ENCODE measurements around the gene GFY. TPM values are rescaled to one million over a fixed set of nuclear protein-coding genes. Genes with fewer than 3 reads are reported as not detected.

The GFY gene
- total and polyA plus RNA-seq, 2 donors (not counting 3 experiments of a cell fraction or from before 2014, with no cell fraction given), result not detected

DNA sequence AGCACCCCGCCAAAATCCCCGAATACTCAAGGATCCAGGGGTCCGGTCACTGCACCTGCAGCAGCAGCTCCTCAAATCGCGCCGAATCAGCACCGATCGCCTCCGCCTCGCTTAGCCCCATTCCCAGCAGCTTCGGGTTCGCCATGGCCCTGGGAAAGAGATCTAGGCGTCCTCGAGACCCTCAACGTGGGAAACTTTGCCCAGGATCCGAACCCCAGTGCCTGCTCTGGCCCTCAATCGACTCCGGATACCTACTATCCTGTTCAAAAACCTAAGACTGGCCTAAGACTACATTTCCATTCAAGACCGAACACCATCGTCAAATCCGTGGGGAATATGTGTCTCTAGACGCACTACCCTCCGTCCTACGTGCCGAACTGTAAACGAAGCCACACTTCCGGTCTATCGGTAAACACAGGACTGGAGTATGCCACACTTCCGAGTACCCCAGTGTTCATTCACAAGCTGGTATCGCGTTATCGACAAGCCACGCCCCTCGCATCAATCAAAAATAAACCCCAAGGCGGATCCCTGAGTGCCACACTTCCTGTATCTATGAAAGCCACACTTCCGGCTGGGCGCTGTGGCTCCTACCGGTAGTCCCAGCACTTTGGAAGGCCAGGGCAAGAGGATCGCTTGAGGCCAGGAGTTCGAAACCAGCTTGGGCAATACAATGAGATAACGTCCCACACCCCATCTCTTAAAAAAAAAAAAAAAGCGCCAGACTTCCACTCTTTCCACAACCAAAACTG, 26.4 kb downstream of the GFY start, which contains the start of gene PIH1D1:
PIH1D1 (minus strand) TSS at position 385 of the 752 bp plus-strand sequence; CDS start at position 145, 240 bp downstream.
- Histone ChIP-seq H3K9me3 (replicated peaks; ENCODE audit: control insufficient read depth, insufficient read depth, low read length) (no peaks in the 10 kb centered on the region), H3K27me3 (ENCODE audit: control insufficient read depth in 2 of 2, insufficient read depth in 2 of 2, low read length in 2 of 2) (no peaks in the 10 kb centered on the region), H3K27ac (ENCODE audit: insufficient read depth, low read depth, low read length) (peak within 1 kb of the TSS; percentile 83), H3K9ac (replicated peaks; ENCODE audit: extremely low read depth, insufficient read depth, low read length) (peak within 1 kb of the TSS; percentile 92), H4K20me1 (replicated peaks; ENCODE audit: control insufficient read depth, extremely low read depth, insufficient read depth, low read length) (no peaks in the 10 kb centered on the region), H3K4me2 (ENCODE audit: insufficient read depth, low read length) (peak within 1 kb of the TSS; percentile 78), H3K79me2 (ENCODE audit: control insufficient read depth, insufficient read depth, low read length) (peaks cover 11% of the 10 kb centered on the region), H3K4me1 (ENCODE audit: control insufficient read depth, extremely low read depth, insufficient read depth, low read length) (peaks cover 11% of the 10 kb centered on the region), H3K4me3 (replicated peaks in 1 of 3; ENCODE audit: insufficient read depth in 1 of 3, low read depth in 1 of 3, low read length in 3 of 3) (peak within 1 kb of the TSS; percentile 43 to 84 (median 80)), H3K9me1 (replicated peaks; ENCODE audit: control insufficient read depth, extremely low read depth, insufficient read depth, low read length) (no peaks in the 10 kb centered on the region), H2AFZ (ENCODE audit: low read depth, low read length) (peak within 1 kb of the TSS; percentile 75), H3K36me3 (ENCODE audit: control insufficient read depth in 2 of 2, extremely low read depth in 1 of 2, insufficient read depth in 2 of 2, low read length in 2 of 2) (peaks cover 0 to 4% of the 10 kb centered on the region in 2 experiments)
- TF ChIP-seq JUN (IDR thresholded peaks at IDR 0.05; ENCODE audit: borderline replicate concordance, insufficient read depth, insufficient read length, low read depth) (no peak), POLR2A (IDR thresholded peaks at IDR 0.05; ENCODE audit: low read depth, low read length) (peak; percentile 93), MYC (IDR thresholded peaks at IDR 0.05; ENCODE audit: low read depth, low read length) (no peak), FOS (IDR thresholded peaks at IDR 0.05; ENCODE audit: borderline replicate concordance, insufficient read depth, low read length) (no peak), GATA2 (IDR thresholded peaks at IDR 0.05; ENCODE audit: insufficient read depth, insufficient read length, low read depth, low read length) (no peak), CTCF (IDR thresholded peaks at IDR 0.05; ENCODE audit: extremely low read depth in 1 of 2, insufficient read depth in 1 of 2, low read depth in 1 of 2, low read length in 2 of 2) (no peak), POLR2AphosphoS5 (IDR thresholded peaks at IDR 0.05; ENCODE audit: insufficient read depth, low read depth, low read length) (peak; percentile 87), EZH2 (IDR thresholded peaks at IDR 0.05; ENCODE audit: borderline replicate concordance, low read depth, low read length, severe bottlenecking) (no peak)
- TF ChIP-seq, protein P1, sequence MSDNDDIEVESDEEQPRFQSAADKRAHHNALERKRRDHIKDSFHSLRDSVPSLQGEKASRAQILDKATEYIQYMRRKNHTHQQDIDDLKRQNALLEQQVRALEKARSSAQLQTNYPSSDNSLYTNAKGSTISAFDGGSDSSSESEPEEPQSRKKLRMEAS (IDR thresholded peaks at IDR 0.05; ENCODE audit: insufficient read depth, insufficient read length), result peak; percentile 68
- dilution Hi-C loops (cut with MboI; ENCODE audit: extremely low pct_ligation_motif_present, low sequenced_read_pairs), result no loop called here
- intact Hi-C loops (cut with micrococcal nuclease), result loop anchor here (1.0 to 5.0 kb wide), 5 partner anchors 8 to 426 kb away; partner anchors contain the start of genes AKT1S1, FLT3LG, RPL13A and RRAS
- FAIRE-seq (peak; percentile 100), DNase-seq (ENCODE audit: low read depth, low spot score) (peak; percentile 99)
- CTCF ChIA-PET, result interaction anchor here (0.6 to 3.8 kb wide), 7 partner anchors 9 to 338 kb away, joined by 3 to 17 read pairs (median 4); partner anchors contain the start of genes FLT3LG, LIN7B and TEAD2
- BruUV-seq (replicated peaks), result TSS peak; percentile 72
- POLR2A ChIA-PET, result interaction anchor here (0.6 kb wide), 1 partner anchor 8 kb away, joined by 3 read pairs; no protein-coding TSS in a partner anchor

Measured in endothelial cell of umbilical vein (primary cell).